GM06990 (cell line): Measurements from ENCODE around the gene AFF2.

ENCODE experiments used
- DNase-seq: peaks from one replicate; pipeline ENCODE4 v3.0.0-alpha.2; 2011; ENCODE audit not compliant: insufficient read length; ENCODE audit errors: extremely low read depth
- H3K27me3 ChIP-seq: replicated peaks from 2 replicates; pipeline ENCODE4 v1.6.0; 2011; ENCODE audit warnings: low read length; ENCODE audit not compliant: control insufficient read depth, insufficient read depth
- H3K36me3 ChIP-seq: 2 replicates; pipeline ENCODE4 v1.5.1; 2011; ENCODE audit warnings: low read length; ENCODE audit not compliant: control insufficient read depth, insufficient read depth
- H3K4me3 ChIP-seq: replicated peaks from 2 replicates; pipeline ENCODE4 v1.5.1; 2011; ENCODE audit warnings: low read depth, mild to moderate bottlenecking, control low read depth, low read length
- TF ChIP-seq, protein P1 (sequence below): IDR thresholded peaks from 2 replicates; pipeline ENCODE4 v1.5.1; 2011; ENCODE audit warnings: low read length, control low read depth, mild to moderate bottlenecking, inconsistent platforms; ENCODE audit not compliant: insufficient read depth, poor library complexity, severe bottlenecking

AFF2 gene

DNA sequence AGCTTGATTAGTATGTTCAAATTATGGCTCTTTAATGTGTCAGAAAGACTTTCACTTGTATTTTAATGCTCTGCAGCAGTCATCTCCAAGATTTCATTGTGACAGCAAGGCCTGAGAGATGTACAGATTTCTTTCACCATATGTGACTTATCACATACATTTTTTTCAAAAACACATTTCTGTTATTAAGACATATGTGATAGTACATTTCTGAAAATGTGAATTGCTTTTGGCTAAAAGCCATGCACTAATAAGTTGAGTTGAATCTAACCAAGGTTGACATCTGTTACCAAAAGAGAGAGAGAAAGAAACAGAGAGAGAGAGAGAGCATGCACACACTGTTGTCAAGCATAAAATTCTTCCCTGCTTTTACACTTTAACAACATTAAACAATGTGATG is 409.3 kb downstream of the AFF2 start:
- TF ChIP-seq, protein P1, sequence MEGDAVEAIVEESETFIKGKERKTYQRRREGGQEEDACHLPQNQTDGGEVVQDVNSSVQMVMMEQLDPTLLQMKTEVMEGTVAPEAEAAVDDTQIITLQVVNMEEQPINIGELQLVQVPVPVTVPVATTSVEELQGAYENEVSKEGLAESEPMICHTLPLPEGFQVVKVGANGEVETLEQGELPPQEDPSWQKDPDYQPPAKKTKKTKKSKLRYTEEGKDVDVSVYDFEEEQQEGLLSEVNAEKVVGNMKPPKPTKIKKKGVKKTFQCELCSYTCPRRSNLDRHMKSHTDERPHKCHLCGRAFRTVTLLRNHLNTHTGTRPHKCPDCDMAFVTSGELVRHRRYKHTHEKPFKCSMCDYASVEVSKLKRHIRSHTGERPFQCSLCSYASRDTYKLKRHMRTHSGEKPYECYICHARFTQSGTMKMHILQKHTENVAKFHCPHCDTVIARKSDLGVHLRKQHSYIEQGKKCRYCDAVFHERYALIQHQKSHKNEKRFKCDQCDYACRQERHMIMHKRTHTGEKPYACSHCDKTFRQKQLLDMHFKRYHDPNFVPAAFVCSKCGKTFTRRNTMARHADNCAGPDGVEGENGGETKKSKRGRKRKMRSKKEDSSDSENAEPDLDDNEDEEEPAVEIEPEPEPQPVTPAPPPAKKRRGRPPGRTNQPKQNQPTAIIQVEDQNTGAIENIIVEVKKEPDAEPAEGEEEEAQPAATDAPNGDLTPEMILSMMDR, result no peak
- Histone ChIP-seq H3K27me3 (no peaks in the 10 kb centered on the region), H3K36me3 (no peaks in the 10 kb centered on the region), H3K4me3 (no peak overlapping the region)
- no peak for DNase-seq

DNA sequence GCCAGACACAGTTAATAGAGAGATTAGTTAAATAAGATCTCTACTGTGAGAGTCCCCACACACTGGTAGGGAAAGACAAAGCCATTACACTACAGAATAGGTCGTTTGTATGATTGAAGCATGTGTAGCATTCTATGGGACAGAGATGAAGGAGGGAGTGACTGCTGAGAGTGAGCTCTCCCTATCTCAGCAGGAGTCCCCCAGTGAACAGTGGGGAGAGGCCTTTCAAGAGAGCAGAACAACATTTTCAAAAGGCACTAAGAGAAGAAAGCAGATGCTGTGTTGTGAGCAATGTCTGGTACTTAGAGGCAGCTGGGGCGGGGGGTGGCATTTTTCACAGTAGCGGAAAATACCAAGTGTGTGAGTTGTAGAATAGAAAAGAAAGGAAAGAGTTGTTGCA is 413.6 kb downstream of the AFF2 start:
- no peaks in the 10 kb centered on the region for H3K27me3 ChIP-seq
- H3K4me3 ChIP-seq, result no peak overlapping the region
- no peak for DNase-seq
- TF ChIP-seq, protein P1, result no peak
- no peaks in the 10 kb centered on the region for H3K36me3 ChIP-seq

DNA sequence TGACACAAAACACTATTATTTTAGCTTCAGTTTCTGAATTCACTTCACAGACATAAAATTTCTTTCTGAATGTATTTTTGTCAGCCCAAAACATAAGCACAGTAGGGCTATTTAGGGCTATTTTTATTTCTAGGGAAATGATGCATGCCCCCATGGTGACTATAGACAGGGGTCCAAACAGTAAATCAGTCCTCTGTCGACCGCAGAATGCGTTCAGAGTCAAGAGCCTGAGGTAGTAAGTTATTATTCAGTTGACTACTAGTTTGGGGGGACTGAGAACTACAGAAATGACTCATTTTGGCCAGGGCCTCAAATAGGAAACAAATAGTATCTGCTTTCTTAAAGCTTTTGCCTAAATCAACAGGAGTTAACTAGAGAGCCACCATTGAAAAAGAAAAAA is 414.4 kb downstream of the AFF2 start:
- Histone ChIP-seq H3K36me3 (no peaks in the 10 kb centered on the region), H3K27me3 (no peaks in the 10 kb centered on the region), H3K4me3 (no peak overlapping the region)
- peak; percentile 52 for DNase-seq
- TF ChIP-seq, protein P1, result no peak

DNA sequence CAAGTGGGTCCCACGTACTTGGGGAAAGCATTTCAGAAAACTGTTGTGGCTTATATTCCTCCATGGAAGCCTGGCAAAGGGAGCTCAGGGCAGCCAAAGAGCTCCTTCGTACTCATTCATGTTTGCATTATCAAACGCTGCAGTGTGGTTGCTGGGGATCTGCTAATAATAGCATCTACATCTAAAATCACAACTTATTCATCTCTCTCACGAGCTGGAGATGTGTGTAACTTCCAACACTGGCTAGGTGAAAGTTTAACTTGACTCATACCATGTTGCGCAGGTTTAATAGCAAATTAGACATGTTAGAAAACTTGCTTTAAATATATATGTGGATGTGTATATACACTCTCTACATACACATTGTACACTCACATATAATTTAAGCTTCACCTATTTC is 415.1 kb downstream of the AFF2 start:
- TF ChIP-seq, protein P1, result no peak
- Histone ChIP-seq H3K4me3 (no peak overlapping the region), H3K27me3 (no peaks in the 10 kb centered on the region), H3K36me3 (no peaks in the 10 kb centered on the region)
- no peak for DNase-seq

DNA sequence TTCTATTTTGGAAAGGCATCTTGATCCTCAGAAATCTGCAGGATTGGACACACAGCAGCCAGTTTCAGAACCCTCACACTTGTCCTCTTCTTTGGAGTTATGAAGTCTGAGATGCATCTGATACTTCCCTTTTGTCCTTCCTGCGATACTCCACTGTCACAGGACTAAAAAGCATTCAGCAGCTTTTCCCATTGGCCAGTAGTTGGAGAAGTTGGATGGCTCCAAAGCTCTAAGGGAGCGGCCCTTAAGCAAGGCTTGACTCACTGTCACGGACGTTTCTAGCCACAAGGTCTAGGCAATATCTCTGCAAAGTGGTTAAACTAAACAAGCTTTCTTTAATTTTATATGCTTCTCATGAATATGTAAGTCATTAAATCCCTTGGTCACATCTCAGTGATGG is 417.0 kb downstream of the AFF2 start:
- H3K4me3 ChIP-seq, result no peak overlapping the region
- no peak for DNase-seq
- H3K36me3 ChIP-seq, result no peaks in the 10 kb centered on the region
- H3K27me3 ChIP-seq, result no peaks in the 10 kb centered on the region
- TF ChIP-seq, protein P1, result no peak

DNA sequence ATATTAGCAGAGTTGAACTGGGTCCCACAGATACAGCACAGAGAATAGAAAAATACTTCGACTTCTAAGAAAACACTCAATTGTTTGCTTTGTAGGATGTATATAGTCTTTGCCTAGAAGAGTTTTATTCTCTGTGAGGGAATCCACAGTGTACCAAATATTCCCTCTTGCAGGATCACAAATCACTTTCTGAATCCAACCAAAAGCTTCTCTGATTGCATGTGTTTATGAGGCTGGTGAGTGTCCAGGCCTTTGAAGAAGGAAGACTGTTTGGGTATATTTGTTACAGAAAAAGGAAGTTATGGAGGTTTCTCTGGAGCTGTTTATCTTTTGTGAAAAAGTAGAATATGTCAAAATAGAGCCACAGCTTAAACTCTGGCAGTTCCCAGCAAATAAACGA is 423.2 kb downstream of the AFF2 start:
- H3K27me3 ChIP-seq, result no peaks in the 10 kb centered on the region
- no peak for DNase-seq
- H3K36me3 ChIP-seq, result no peaks in the 10 kb centered on the region
- TF ChIP-seq, protein P1, result no peak
- no peak overlapping the region for H3K4me3 ChIP-seq
